ENCODE results near the gene NXPH1. TPM values are rescaled to one million over a fixed set of nuclear protein-coding genes. Genes with fewer than 3 reads are reported as not detected.

NXPH1 gene
- polyA plus RNA-seq, 1 donor from 2014 or later: not detected

- H3K27me3 Mint-ChIP-seq: no peaks in the 10 kb centered on the region
- no peaks in the 10 kb centered on the region for H3K4me1 Mint-ChIP-seq
- H3K9me3 Mint-ChIP-seq: no peaks in the 10 kb centered on the region
- H3K27ac Mint-ChIP-seq: no peak overlapping the region
- H3K36me3 Mint-ChIP-seq: peaks cover 2% of the 10 kb centered on the region
- no peak overlapping the region for H3K4me3 Mint-ChIP-seq
These were observed 192.2 kb downstream of the NXPH1 start for GRCh38 chr7:8625612-8626011.

DNA sequence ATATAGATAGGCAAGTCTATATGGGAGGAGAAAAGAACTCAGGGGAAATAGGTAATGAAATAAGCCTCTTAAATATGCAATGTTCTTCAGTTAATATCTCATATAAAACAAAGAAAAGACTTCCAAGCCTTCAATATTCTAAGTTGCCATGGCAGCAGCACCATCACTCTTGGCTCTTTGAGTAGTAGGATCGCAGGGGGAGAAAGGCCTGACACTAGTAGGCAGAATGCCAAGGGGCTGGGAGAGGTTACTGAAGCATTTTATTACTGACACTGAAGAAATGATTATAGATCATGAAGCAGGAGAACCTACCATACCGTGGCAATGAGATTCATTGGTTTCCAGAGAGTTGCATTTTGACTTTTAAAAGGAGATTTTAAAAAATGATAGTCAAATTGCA, 193.9 kb downstream of the NXPH1 start:
- H3K4me1 Mint-ChIP-seq: no peaks in the 10 kb centered on the region
- H3K4me3 Mint-ChIP-seq: no peak overlapping the region
- H3K27ac Mint-ChIP-seq: no peak overlapping the region
- peaks cover 0 to 2% (median 0%) of the 10 kb centered on the region in 3 donors for H3K9me3 Mint-ChIP-seq
- peaks cover 2% of the 10 kb centered on the region for H3K36me3 Mint-ChIP-seq
- no peaks in the 10 kb centered on the region for H3K27me3 Mint-ChIP-seq

GRCh38 chr7:8628656-8629055, 195.2 kb downstream of the NXPH1 start:
- Mint-ChIP-seq H3K27me3 (no peaks in the 10 kb centered on the region), H3K36me3 (peaks cover 2% of the 10 kb centered on the region), H3K9me3 (peaks cover 2 to 3% (median 2%) of the 10 kb centered on the region in 3 donors), H3K4me3 (no peak overlapping the region), H3K4me1 (no peaks in the 10 kb centered on the region), H3K27ac (no peak overlapping the region)

DNA sequence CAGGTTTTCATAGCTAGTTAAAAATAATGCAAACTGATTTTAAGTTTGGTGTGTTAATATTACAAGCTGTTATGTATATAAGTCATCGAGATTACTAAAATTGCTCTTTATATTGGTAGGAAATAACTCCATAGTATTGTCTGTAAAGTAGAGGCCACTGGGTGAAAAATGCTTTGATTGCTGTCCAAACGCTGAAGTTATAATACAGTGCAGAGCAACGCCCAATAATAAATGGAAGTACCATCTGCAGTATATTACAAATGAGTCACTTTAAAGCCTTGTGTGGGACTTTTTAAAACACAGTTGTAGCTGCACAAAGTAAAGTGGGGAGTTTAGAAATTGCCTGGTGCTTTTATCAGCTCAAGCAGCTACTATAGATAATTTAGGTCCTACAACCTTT, 196.1 kb downstream of the NXPH1 start:
- H3K27ac Mint-ChIP-seq: no peak overlapping the region
- H3K36me3 Mint-ChIP-seq: peaks cover 2% of the 10 kb centered on the region
- no peaks in the 10 kb centered on the region for H3K4me1 Mint-ChIP-seq
- no peak overlapping the region for H3K4me3 Mint-ChIP-seq
- peaks cover 2 to 3% (median 2%) of the 10 kb centered on the region in 3 donors for H3K9me3 Mint-ChIP-seq
- H3K27me3 Mint-ChIP-seq: no peaks in the 10 kb centered on the region

GRCh38 chr7:8637322-8637721, 203.9 kb downstream of the NXPH1 start:
- Mint-ChIP-seq H3K4me1 (no peaks in the 10 kb centered on the region), H3K27ac (no peak overlapping the region), H3K36me3 (no peaks in the 10 kb centered on the region), H3K4me3 (no peak overlapping the region), H3K9me3 (peaks cover 2 to 4% (median 3%) of the 10 kb centered on the region in 3 donors), H3K27me3 (no peaks in the 10 kb centered on the region)

DNA sequence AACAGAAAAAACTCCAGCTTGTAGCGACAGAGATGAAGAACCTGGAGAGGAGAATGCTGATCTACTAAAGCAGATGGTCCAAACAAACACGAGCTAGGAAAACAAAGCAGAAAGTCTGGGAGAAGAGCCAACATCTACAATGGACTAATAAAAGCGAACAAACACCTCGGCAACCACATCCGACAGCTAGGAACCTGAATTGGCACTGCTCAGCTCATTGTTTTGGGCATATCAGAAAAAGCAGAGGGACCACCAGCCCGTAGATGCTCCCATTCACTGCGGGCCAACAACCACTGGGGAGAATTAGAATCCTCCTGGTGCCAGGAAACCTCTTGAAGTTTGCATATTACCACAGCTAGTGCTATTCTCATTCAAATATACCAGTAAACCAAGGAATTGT, 204.7 kb downstream of the NXPH1 start:
- H3K27me3 Mint-ChIP-seq: no peaks in the 10 kb centered on the region
- H3K9me3 Mint-ChIP-seq: peaks cover under 1 to 4% (median 2%) of the 10 kb centered on the region in 3 donors
- no peaks in the 10 kb centered on the region for H3K36me3 Mint-ChIP-seq
- no peak overlapping the region for H3K27ac Mint-ChIP-seq
- H3K4me1 Mint-ChIP-seq: no peaks in the 10 kb centered on the region
- H3K4me3 Mint-ChIP-seq: no peak overlapping the region

DNA sequence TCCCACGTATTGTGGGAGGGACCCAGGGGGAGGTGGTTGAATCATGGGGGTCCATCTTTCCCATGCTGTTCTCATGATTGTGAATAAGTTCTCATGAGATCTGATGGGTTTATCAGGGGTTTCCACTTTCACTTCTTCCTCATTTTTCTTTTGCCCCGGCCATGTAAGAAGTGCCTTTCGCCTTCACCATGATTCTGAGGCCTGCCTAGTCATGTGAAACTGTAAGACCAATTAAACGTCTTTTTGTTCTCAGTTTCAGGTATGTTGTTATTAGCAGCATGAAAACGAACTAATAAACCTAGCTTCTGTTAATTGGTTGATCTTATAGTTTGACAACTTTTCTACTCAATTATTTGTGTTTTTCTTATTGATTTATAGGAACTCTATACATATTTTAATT, 206.3 kb downstream of the NXPH1 start:
- H3K4me1 Mint-ChIP-seq: peaks cover 0 to 2% (median 0%) of the 10 kb centered on the region in 3 donors
- H3K36me3 Mint-ChIP-seq: no peaks in the 10 kb centered on the region
- H3K4me3 Mint-ChIP-seq: no peak overlapping the region
- H3K9me3 Mint-ChIP-seq: peaks cover 0 to 4% (median 0%) of the 10 kb centered on the region in 3 donors
- no peaks in the 10 kb centered on the region for H3K27me3 Mint-ChIP-seq
- no peak overlapping the region for H3K27ac Mint-ChIP-seq

GRCh38 chr7:8640671-8641070, 207.3 kb downstream of the NXPH1 start:
- Mint-ChIP-seq H3K4me1 (peaks cover 0 to 2% (median 0%) of the 10 kb centered on the region in 3 donors), H3K27ac (no peak overlapping the region), H3K36me3 (no peaks in the 10 kb centered on the region)

DNA sequence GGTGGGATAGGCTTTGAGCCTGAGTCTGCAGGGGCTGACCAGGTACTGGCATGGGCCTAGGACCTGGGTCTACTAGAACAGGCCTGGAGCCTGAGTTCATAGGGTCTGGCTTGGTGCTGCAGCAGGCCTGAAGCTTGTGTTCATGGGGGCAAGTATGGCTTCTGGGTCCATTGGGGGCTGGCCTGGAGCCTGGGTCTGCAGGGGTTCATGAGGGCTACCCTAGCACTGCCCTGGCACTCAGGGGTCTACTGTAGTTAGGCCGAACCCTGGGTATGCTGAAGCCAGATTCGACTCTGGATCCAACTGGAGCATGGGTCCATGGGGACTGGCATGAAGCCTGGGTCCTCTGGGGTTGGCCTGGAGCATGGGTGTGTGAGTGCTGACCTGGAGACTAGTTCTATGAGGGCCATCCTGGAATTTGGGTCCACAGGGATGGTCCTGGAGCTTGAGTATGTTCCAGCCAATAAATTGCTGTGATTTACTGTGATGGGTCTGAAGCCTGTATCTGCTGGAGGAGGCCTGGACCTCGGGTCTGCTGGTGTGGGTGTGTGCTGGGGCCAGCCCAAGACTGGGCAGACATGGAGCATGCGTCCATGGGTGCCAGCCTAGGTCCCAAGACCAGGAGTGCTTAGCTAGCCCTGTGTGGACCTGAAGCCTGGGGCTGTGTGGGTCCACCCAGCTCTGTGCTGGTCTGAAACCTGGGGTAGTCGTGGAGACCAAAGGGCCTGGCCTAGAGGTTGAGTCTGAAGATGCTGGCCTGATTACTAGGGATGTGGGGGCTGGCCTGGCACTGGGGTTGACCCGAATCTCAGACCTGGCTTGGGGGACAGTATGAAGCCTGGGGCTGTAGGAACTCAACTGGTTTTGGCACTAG, 235.5 kb downstream of the NXPH1 start:
- H3K27me3 Mint-ChIP-seq: no peaks in the 10 kb centered on the region
- no peak overlapping the region for H3K27ac Mint-ChIP-seq
- peaks cover 5% of the 10 kb centered on the region for H3K36me3 Mint-ChIP-seq
- H3K4me1 Mint-ChIP-seq: no peaks in the 10 kb centered on the region
- H3K4me3 Mint-ChIP-seq: peak overlapping the region in 1 of 4 donors; percentile 37
- peaks cover 0 to 19% (median 8%) of the 10 kb centered on the region in 3 donors for H3K9me3 Mint-ChIP-seq

More at GRCh38 chr7:8640671-8641070, 207.3 kb downstream of the NXPH1 start:
- no peaks in the 10 kb centered on the region for H3K9me3 Mint-ChIP-seq
- H3K4me3 Mint-ChIP-seq: peak overlapping the region in 1 of 4 donors; percentile 68
- H3K27me3 Mint-ChIP-seq: no peaks in the 10 kb centered on the region

- no peak overlapping the region for H3K27ac Mint-ChIP-seq
- H3K9me3 Mint-ChIP-seq: peaks cover 0 to 15% (median 8%) of the 10 kb centered on the region in 3 donors
- H3K36me3 Mint-ChIP-seq: peaks cover 5% of the 10 kb centered on the region
- no peaks in the 10 kb centered on the region for H3K27me3 Mint-ChIP-seq
- H3K4me3 Mint-ChIP-seq: no peak overlapping the region
- no peaks in the 10 kb centered on the region for H3K4me1 Mint-ChIP-seq
These were observed 236.1 kb downstream of the NXPH1 start for GRCh38 chr7:8669501-8669851.

DNA sequence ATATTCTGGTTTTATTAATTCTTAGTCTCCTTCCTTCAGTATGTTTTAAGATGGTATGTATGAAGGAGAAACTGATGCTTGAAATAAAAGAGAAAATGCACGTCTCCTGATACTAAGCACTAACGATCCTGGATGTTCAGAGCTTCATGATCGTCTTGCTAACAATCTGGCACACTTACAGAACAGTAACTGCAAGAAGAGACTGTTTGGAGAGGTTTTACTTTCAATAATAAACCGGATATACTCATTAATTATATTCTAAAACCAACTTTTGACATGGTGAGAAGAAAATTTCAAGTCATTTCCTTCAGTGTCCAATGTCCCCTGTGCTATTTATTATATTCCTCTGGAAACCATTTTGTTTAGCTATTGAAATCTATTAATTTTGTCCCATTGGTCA, 251.0 kb downstream of the NXPH1 start:
- Mint-ChIP-seq H3K9me3 (peaks cover 0 to 2% (median 0%) of the 10 kb centered on the region in 3 donors), H3K27ac (no peak overlapping the region), H3K36me3 (no peaks in the 10 kb centered on the region), H3K4me3 (no peak overlapping the region), H3K27me3 (no peaks in the 10 kb centered on the region), H3K4me1 (no peaks in the 10 kb centered on the region)

DNA sequence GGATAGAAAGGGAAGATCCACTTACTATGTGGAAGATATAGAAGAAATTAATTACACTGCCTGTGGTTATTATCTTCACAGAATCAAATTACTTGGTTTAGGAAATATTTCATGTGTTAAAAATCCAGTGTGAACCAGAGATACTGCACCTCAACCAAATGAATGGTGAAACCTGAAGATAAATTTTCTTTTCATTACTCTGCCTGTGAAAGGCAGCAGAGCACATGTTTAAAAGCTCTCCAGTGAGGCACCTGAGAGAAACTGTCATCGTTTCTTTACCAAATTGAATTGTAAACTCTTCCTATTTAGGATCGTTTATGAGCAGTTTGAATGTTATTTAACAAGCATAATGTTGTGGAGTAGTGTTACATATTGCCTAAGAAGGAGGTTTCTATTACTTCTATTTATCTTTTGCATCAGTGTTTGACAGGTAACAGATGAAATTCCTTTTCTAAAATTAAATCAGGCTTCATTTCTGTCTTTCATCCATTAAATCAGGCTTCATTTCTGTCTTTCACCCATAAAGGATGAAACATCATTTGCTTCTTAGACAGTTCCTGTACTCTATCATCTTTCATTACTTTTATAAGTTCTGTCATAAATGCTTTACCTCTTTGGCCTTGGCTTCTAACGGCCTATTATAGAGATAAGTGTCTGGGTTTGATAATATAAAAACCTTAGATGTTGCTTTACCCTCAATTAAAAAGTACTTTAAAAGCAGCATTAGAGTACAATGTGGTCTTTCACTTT, 266.6 kb downstream of the NXPH1 start:
- H3K27ac Mint-ChIP-seq: no peak overlapping the region
- H3K4me3 Mint-ChIP-seq: no peak overlapping the region
- H3K4me1 Mint-ChIP-seq: no peaks in the 10 kb centered on the region
- peaks cover 0 to 2% (median 2%) of the 10 kb centered on the region in 3 donors for H3K9me3 Mint-ChIP-seq
- no peaks in the 10 kb centered on the region for H3K27me3 Mint-ChIP-seq
- H3K36me3 Mint-ChIP-seq: no peaks in the 10 kb centered on the region

- no peaks in the 10 kb centered on the region for H3K4me1 Mint-ChIP-seq
- H3K27me3 Mint-ChIP-seq: no peaks in the 10 kb centered on the region
- H3K9me3 Mint-ChIP-seq: peaks cover 0 to 2% (median 0%) of the 10 kb centered on the region in 3 donors
- no peak overlapping the region for H3K4me3 Mint-ChIP-seq
- no peaks in the 10 kb centered on the region for H3K36me3 Mint-ChIP-seq
- H3K27ac Mint-ChIP-seq: no peak overlapping the region
These were observed 269.4 kb downstream of the NXPH1 start for GRCh38 chr7:8702807-8703206.

GRCh38 chr7:8710124-8710523, 276.7 kb downstream of the NXPH1 start:
- Mint-ChIP-seq H3K9me3 (peaks cover 0 to 2% (median 1%) of the 10 kb centered on the region in 3 donors), H3K36me3 (peaks cover 1% of the 10 kb centered on the region), H3K4me3 (no peak overlapping the region), H3K27me3 (no peaks in the 10 kb centered on the region), H3K27ac (no peak overlapping the region), H3K4me1 (no peaks in the 10 kb centered on the region)

GRCh38 chr7:8714791-8715190, 281.4 kb downstream of the NXPH1 start:
- Mint-ChIP-seq H3K27ac (no peak overlapping the region), H3K36me3 (peaks cover 1% of the 10 kb centered on the region), H3K4me1 (no peaks in the 10 kb centered on the region), H3K9me3 (peaks cover 0 to 3% (median 2%) of the 10 kb centered on the region in 3 donors), H3K4me3 (no peak overlapping the region), H3K27me3 (no peaks in the 10 kb centered on the region)

Data from IgD-negative memory B cell (primary cell).